Myometrial cell (primary cell): ENCODE data around the gene EDC3. TPM values are rescaled to one million over a fixed set of nuclear protein-coding genes. Genes with fewer than 3 reads are reported as not detected.

Source experiments
- total RNA-seq: library from RNA; depleted of rRNA; stranded (reverse); fragments of >200 nt; gene quantifications from 2 replicates; pipeline ENCODE4 v1.2.3, GENCODE V29; 2015

The EDC3 gene
- 10.8 and 15.3 TPM in 2 replicates for total RNA-seq

GRCh38 chr15:74695597-74696397, at the start of gene EDC3:
TSS of gene EDC3 (minus strand) at chr15:74696024. CDS start at chr15:74675124, 20,900 bp downstream.

GRCh38 chr15:74725225-74725774, 29.5 kb upstream of the EDC3 start, which contains the start of gene CYP1A1:
TSS of gene CYP1A1 (minus strand) at chr15:74725528. CDS start at chr15:74723097, 2,431 bp downstream.

GRCh38 chr15:74615508-74616365, 80.1 kb downstream of the EDC3 start, which contains the start of gene CLK3:
TSS of gene CLK3 (plus strand) at chr15:74615836. CDS start at chr15:74619197, 3,361 bp downstream.

Other genes with a start within 250 kb of the EDC3 start
- 102 and 103 TPM in 2 replicates for gene UBL7, start 234.9 kb downstream of the EDC3 start, total RNA-seq
- 0.58 and 2.8 TPM in 2 replicates for gene ARID3B, start 154.8 kb downstream of the EDC3 start, total RNA-seq
- 103 and 121 TPM in 2 replicates for gene CLK3, start 80.2 kb downstream of the EDC3 start, total RNA-seq
- not detected in 2 replicates for gene CYP1A1, start 29.5 kb upstream of the EDC3 start, total RNA-seq
- gene CYP1A2, start 52.8 kb upstream of the EDC3 start, total RNA-seq = not detected in 2 replicates
- gene CSK, start 86.1 kb upstream of the EDC3 start, total RNA-seq = 22.2 and 26.6 TPM in 2 replicates
- gene LMAN1L, start 116.8 kb upstream of the EDC3 start, total RNA-seq = not detected in 2 replicates
- gene CPLX3, start 130.6 kb upstream of the EDC3 start, total RNA-seq = not detected in 2 replicates
- gene ULK3, start 147.1 kb upstream of the EDC3 start, total RNA-seq = 18.8 and 35.2 TPM in 2 replicates
- gene SCAMP2, start 177.3 kb upstream of the EDC3 start, total RNA-seq = 60.4 and 87.6 TPM in 2 replicates
- 46.6 and 74.1 TPM in 2 replicates for gene MPI, start 194.0 kb upstream of the EDC3 start, total RNA-seq
- gene FAM219B, start 210.8 kb upstream of the EDC3 start, total RNA-seq = 22.2 and 48.7 TPM in 2 replicates
- 139 and 151 TPM in 2 replicates for gene COX5A, start 242.0 kb upstream of the EDC3 start, total RNA-seq